ENCODE results near the gene SERAC1.

SERAC1 gene

DNA sequence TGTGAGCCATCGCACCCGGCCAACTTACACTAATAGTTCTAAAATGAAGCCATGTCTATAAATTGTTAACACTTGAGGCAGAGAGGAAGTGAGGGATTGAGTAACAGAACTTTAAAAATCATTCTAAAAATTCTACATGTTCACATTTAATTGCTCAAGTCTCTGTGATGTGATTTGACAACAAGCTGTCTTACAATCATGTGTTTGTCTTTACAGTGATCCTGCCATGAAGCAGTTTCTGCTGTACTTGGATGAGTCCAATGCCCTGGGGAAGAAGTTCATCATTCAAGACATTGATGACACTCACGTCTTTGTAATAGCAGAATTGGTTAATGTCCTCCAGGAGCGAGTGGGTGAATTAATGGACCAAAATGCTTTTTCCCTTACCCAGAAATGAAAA lies 23.7 kb upstream of the SERAC1 start:
- TF ChIP-seq, protein P1, sequence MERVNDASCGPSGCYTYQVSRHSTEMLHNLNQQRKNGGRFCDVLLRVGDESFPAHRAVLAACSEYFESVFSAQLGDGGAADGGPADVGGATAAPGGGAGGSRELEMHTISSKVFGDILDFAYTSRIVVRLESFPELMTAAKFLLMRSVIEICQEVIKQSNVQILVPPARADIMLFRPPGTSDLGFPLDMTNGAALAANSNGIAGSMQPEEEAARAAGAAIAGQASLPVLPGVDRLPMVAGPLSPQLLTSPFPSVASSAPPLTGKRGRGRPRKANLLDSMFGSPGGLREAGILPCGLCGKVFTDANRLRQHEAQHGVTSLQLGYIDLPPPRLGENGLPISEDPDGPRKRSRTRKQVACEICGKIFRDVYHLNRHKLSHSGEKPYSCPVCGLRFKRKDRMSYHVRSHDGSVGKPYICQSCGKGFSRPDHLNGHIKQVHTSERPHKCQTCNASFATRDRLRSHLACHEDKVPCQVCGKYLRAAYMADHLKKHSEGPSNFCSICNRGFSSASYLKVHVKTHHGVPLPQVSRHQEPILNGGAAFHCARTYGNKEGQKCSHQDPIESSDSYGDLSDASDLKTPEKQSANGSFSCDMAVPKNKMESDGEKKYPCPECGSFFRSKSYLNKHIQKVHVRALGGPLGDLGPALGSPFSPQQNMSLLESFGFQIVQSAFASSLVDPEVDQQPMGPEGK (CRISPR knock-in tag; IDR thresholded peaks at IDR 0.05; ENCODE audit: borderline replicate concordance) = no peak
- TF ChIP-seq ZFP3 (CRISPR knock-in tag; IDR thresholded peaks at IDR 0.05) (no peak), ZC3H10 (CRISPR knock-in tag; IDR thresholded peaks at IDR 0.05) (no peak), TCF4 (CRISPR knock-in tag; IDR thresholded peaks at IDR 0.05; ENCODE audit: borderline replicate concordance) (no peak), PPARA (CRISPR knock-in tag; IDR thresholded peaks at IDR 0.05; ENCODE audit: borderline replicate concordance) (no peak), ARNTL (CRISPR knock-in tag; IDR thresholded peaks at IDR 0.05; ENCODE audit: borderline replicate concordance, low read depth) (no peak), TOX (CRISPR knock-in tag; IDR thresholded peaks at IDR 0.05; ENCODE audit: borderline replicate concordance) (no peak), ZFP30 (CRISPR knock-in tag; IDR thresholded peaks at IDR 0.05) (no peak), ZNF565 (CRISPR knock-in tag; conservative IDR thresholded peaks at IDR 0.05; ENCODE audit: low read depth) (no peak), BACH2 (CRISPR knock-in tag; IDR thresholded peaks at IDR 0.05; ENCODE audit: borderline replicate concordance) (no peak), ISL1 (CRISPR knock-in tag; IDR thresholded peaks at IDR 0.05) (no peak), CSRNP3 (CRISPR knock-in tag; IDR thresholded peaks at IDR 0.05) (no peak), GLIS3 (CRISPR knock-in tag; IDR thresholded peaks at IDR 0.05) (no peak), TSHZ2 (CRISPR knock-in tag; IDR thresholded peaks at IDR 0.05) (no peak), ZNF8 (CRISPR knock-in tag; IDR thresholded peaks at IDR 0.05) (no peak), RARB (CRISPR knock-in tag; IDR thresholded peaks at IDR 0.05) (no peak), ESRRG (CRISPR knock-in tag; IDR thresholded peaks at IDR 0.05) (no peak)
- no peak for ATAC-seq

GRCh38 chr6:158191032-158191431 lies 23.0 kb upstream of the SERAC1 start:
- TF ChIP-seq ARNTL (CRISPR knock-in tag; IDR thresholded peaks at IDR 0.05; ENCODE audit: borderline replicate concordance, low read depth) (no peak), CSRNP3 (CRISPR knock-in tag; IDR thresholded peaks at IDR 0.05) (no peak), CREB5 (CRISPR knock-in tag; IDR thresholded peaks at IDR 0.05; ENCODE audit: low read depth) (no peak), ESRRG (CRISPR knock-in tag; IDR thresholded peaks at IDR 0.05) (no peak), TCF4 (CRISPR knock-in tag; IDR thresholded peaks at IDR 0.05; ENCODE audit: borderline replicate concordance) (no peak), ZFP30 (CRISPR knock-in tag; IDR thresholded peaks at IDR 0.05) (no peak), ZNF70 (CRISPR knock-in tag; IDR thresholded peaks at IDR 0.05) (no peak), TOX (CRISPR knock-in tag; IDR thresholded peaks at IDR 0.05; ENCODE audit: borderline replicate concordance) (no peak), BACH2 (CRISPR knock-in tag; IDR thresholded peaks at IDR 0.05; ENCODE audit: borderline replicate concordance) (no peak), RARB (CRISPR knock-in tag; IDR thresholded peaks at IDR 0.05) (no peak), SNAI2 (CRISPR knock-in tag; IDR thresholded peaks at IDR 0.05) (no peak), ZC3H10 (CRISPR knock-in tag; IDR thresholded peaks at IDR 0.05) (no peak), GLIS3 (CRISPR knock-in tag; IDR thresholded peaks at IDR 0.05) (no peak), OSR1 (CRISPR knock-in tag; IDR thresholded peaks at IDR 0.05) (no peak), ZFP3 (CRISPR knock-in tag; IDR thresholded peaks at IDR 0.05) (no peak)
- TF ChIP-seq, protein P1 (CRISPR knock-in tag; IDR thresholded peaks at IDR 0.05; ENCODE audit: borderline replicate concordance) = no peak
- no peak for ATAC-seq
